HCT116 (cell line): Measurements from ENCODE around the gene LYPD3.

Experiments used
- ATF3 ChIP-seq: IDR thresholded peaks from 2 replicates; pipeline ENCODE4 v1.6.1; 2012
- CEBPB ChIP-seq: IDR thresholded peaks from 2 replicates; pipeline ENCODE4 v1.6.1; 2012; ENCODE audit warnings: low read depth
- CTCF ChIP-seq, 3 experiments: fragments of 200-600 bp in 1 of 3; sonication (generic) in 1 of 3; IDR thresholded peaks in 2 of 3; conservative IDR thresholded peaks in 1 of 3; 2 replicates each; pipeline ENCODE4 v1.5.1; 2012 to 2017; ENCODE audit warnings: low read depth in 2 of 3, low read length in 2 of 3, antibody characterized with exemption in 1 of 3, borderline replicate concordance in 1 of 3, control low read depth in 1 of 3, mild to moderate bottlenecking in 1 of 3, mixed read lengths in 1 of 3, mixed run types in 1 of 3, moderate library complexity in 1 of 3; ENCODE audit not compliant: insufficient read depth in 1 of 3
- EZH2 ChIP-seq: fragments of 200-600 bp; sonication (generic); IDR thresholded peaks from 2 replicates; pipeline ENCODE4 v1.6.1; 2017; ENCODE audit warnings: antibody characterized with exemption, mixed run types
- JUND ChIP-seq: IDR thresholded peaks from 2 replicates; pipeline ENCODE4 v1.6.1; 2012
- POLR2A ChIP-seq: IDR thresholded peaks from 2 replicates; pipeline ENCODE4 v1.7.0; 2011; ENCODE audit warnings: borderline replicate concordance; ENCODE audit not compliant: insufficient read depth, insufficient read length; ENCODE audit errors: extremely low read depth

GRCh38 chr19:43433689-43434088 is 31.7 kb downstream of the LYPD3 start:
- TF ChIP-seq CTCF (IDR thresholded peaks at IDR 0.05 in 2 of 3, conservative IDR thresholded peaks at IDR 0.05 in 1 of 3; ENCODE audit: borderline replicate concordance in 1 of 3, insufficient read depth in 1 of 3, low read depth in 2 of 3, low read length in 2 of 3) (no peak), JUND (no peak), EZH2 (no peak), POLR2A (no peak), ATF3 (no peak), CEBPB (no peak)
